ENCODE measurements around the gene UNC45A.
"Not testable (repeated sequence)": the region's sequence is repeated elsewhere in the genome, so short reads cannot be mapped to it uniquely, and the experiment has no call there.

UNC45A gene

GRCh38 chr15:90913398-90913944 lies 21.6 kb upstream of the UNC45A start:
- no peak overlapping the region for H3K9ac ChIP-seq (ENCODE audit: low read length)
- no peaks in the 10 kb centered on the region for H3K9me3 ChIP-seq (ENCODE audit: control insufficient read depth, insufficient read depth, low read depth, low read length)
- peaks cover 69% of the 10 kb centered on the region for H3K36me3 ChIP-seq (ENCODE audit: control insufficient read depth, insufficient read depth, low read length)
- no peak overlapping the region for H3K4me3 ChIP-seq (ENCODE audit: low read depth, low read length)
- peaks cover 9% of the 10 kb centered on the region; the same call in 1 of the 2 replicates for H3K4me1 ChIP-seq (ENCODE audit: control insufficient read depth, insufficient read depth, low read length)
- H3K27ac ChIP-seq (ENCODE audit: low read depth, low read length), result no peak overlapping the region
- no peaks in the 10 kb centered on the region for H3K27me3 ChIP-seq (ENCODE audit: control insufficient read depth, insufficient read depth, low read length)

GRCh38 chr15:90914305-90915080 lies 20.6 kb upstream of the UNC45A start:
- Histone ChIP-seq H3K27ac (ENCODE audit: low read depth, low read length) (no peak overlapping the region), H3K27me3 (ENCODE audit: control insufficient read depth, insufficient read depth, low read length) (no peaks in the 10 kb centered on the region), H3K9me3 (ENCODE audit: control insufficient read depth, insufficient read depth, low read depth, low read length) (no peaks in the 10 kb centered on the region), H3K4me3 (ENCODE audit: low read depth, low read length) (no peak overlapping the region), H3K36me3 (ENCODE audit: control insufficient read depth, insufficient read depth, low read length) (peaks cover 72% of the 10 kb centered on the region), H3K4me1 (ENCODE audit: control insufficient read depth, insufficient read depth, low read length) (peaks cover 9% of the 10 kb centered on the region; the same call in 1 of the 2 replicates), H3K9ac (ENCODE audit: low read length) (no peak overlapping the region)

GRCh38 chr15:90915216-90915807 lies 19.8 kb upstream of the UNC45A start:
- no peak overlapping the region for H3K9ac ChIP-seq (ENCODE audit: low read length)
- H3K27me3 ChIP-seq (ENCODE audit: control insufficient read depth, insufficient read depth, low read length), result no peaks in the 10 kb centered on the region
- no peak overlapping the region for H3K4me3 ChIP-seq (ENCODE audit: low read depth, low read length)
- no peak overlapping the region for H3K27ac ChIP-seq (ENCODE audit: low read depth, low read length)
- peaks cover 76% of the 10 kb centered on the region for H3K36me3 ChIP-seq (ENCODE audit: control insufficient read depth, insufficient read depth, low read length)
- peaks cover 9% of the 10 kb centered on the region; the same call in 1 of the 2 replicates for H3K4me1 ChIP-seq (ENCODE audit: control insufficient read depth, insufficient read depth, low read length)
- no peaks in the 10 kb centered on the region for H3K9me3 ChIP-seq (ENCODE audit: control insufficient read depth, insufficient read depth, low read depth, low read length)

DNA sequence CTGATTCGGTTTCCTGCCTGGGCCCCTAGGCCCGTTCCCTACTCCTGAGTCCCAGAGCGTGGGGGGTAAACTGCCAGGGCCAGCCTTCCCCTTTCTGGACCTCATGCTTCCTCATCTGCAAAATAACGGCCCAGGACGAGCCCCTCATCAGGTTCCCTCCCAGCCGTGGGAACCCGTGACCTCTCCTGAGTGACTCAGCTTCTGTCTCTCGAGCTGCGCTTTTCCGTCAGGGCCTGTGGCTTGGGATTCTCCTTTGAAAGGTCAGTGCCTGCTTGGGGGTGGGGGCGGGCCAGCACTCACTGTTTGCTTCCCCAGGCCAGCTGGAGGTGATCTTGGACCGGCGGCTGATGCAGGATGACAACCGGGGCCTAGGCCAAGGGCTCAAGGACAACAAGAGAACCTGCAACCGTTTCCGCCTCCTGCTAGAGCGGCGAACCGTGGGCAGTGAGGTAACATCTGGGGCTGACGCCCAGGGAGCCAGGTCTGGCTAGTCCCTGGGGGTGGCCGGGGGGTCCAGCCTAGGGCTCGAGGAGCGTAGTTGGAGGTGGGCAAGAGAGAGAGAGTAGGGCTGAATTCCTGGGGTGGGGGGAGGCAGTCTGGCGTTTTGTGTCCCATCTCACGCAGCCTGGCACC lies 19.2 kb upstream of the UNC45A start:
- Histone ChIP-seq H3K27me3 (ENCODE audit: control insufficient read depth, insufficient read depth, low read length) (no peaks in the 10 kb centered on the region), H3K4me1 (ENCODE audit: control insufficient read depth, insufficient read depth, low read length) (peaks cover 9% of the 10 kb centered on the region; the same call in 1 of the 2 replicates), H3K27ac (ENCODE audit: low read depth, low read length) (no peak overlapping the region; the same call in 1 of the 2 replicates), H3K36me3 (ENCODE audit: control insufficient read depth, insufficient read depth, low read length) (peaks cover 74% of the 10 kb centered on the region), H3K4me3 (ENCODE audit: low read depth, low read length) (no peak overlapping the region), H3K9me3 (ENCODE audit: control insufficient read depth, insufficient read depth, low read depth, low read length) (no peaks in the 10 kb centered on the region), H3K9ac (ENCODE audit: low read length) (no peak overlapping the region)

GRCh38 chr15:90916461-90916860 lies 18.6 kb upstream of the UNC45A start:
- Histone ChIP-seq H3K9me3 (ENCODE audit: control insufficient read depth, insufficient read depth, low read depth, low read length) (no peaks in the 10 kb centered on the region), H3K4me3 (ENCODE audit: low read depth, low read length) (no peak overlapping the region), H3K27me3 (ENCODE audit: control insufficient read depth, insufficient read depth, low read length) (no peaks in the 10 kb centered on the region), H3K4me1 (ENCODE audit: control insufficient read depth, insufficient read depth, low read length) (peaks cover 9% of the 10 kb centered on the region; the same call in 1 of the 2 replicates), H3K9ac (ENCODE audit: low read length) (no peak overlapping the region), H3K27ac (ENCODE audit: low read depth, low read length) (no peak overlapping the region), H3K36me3 (ENCODE audit: control insufficient read depth, insufficient read depth, low read length) (peaks cover 69% of the 10 kb centered on the region)

DNA sequence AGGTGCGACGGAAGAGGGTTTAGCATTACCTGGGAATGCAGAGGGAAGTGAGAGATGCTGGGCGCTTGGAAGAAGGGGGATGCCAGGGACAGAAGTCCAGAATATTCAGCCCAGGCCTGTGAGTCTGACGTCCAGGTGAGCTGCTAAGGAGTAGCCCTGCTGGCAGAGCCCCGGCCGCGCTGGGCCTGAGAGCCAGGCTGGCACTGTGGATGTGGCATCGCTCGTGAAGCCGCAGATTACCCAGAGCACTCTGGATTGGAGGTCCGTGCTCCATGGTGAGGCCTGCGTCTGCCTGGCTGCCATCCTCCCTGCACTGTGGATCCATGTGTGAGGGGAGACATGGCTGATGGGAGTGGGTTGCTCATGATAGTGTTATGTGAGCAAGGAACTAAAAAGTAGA lies 17.5 kb upstream of the UNC45A start:
- H3K27me3 ChIP-seq (ENCODE audit: control insufficient read depth, insufficient read depth, low read length), result no peaks in the 10 kb centered on the region
- no peak overlapping the region for H3K9ac ChIP-seq (ENCODE audit: low read length)
- H3K36me3 ChIP-seq (ENCODE audit: control insufficient read depth, insufficient read depth, low read length), result peaks cover 58% of the 10 kb centered on the region
- H3K9me3 ChIP-seq (ENCODE audit: control insufficient read depth, insufficient read depth, low read depth, low read length), result no peaks in the 10 kb centered on the region
- no peak overlapping the region for H3K27ac ChIP-seq (ENCODE audit: low read depth, low read length)
- H3K4me1 ChIP-seq (ENCODE audit: control insufficient read depth, insufficient read depth, low read length), result peaks cover 9% of the 10 kb centered on the region; the same call in 1 of the 2 replicates
- H3K4me3 ChIP-seq (ENCODE audit: low read depth, low read length), result no peak overlapping the region

DNA sequence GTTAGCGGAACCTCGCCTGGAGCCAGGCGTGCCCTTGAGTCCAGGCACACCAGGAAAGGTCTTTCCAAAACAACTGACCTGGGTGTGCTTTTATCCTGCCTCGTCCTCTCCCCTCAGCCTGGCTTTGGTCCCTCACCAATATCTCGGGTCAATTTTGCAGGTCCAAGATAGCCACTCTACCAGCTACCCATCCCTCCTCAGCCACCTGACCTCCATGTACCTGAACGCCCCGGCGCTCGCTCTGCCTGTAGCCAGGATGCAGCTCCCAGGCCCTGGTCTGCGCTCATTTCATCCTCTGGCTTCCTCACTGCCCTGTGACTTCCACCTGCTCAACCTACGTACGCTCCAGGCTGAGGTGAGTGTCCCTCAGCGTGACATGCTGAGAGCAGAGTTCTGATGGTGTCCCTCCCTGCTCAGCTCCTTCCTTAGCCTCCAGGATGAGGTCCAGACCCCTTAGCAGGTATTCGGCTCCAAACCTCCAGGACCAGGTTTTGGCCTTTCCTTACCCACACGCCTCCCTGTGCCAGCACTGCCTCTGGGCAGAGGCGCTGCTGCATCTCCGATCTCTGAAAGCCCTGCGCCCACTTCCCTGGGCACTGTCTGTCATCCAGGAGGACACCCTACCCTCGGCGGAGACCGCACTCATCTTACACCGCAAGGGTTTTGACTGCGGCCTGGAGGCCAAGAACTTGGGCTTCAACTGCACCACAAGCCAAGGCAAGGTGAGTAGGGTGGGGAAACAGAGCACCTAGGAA lies 16.9 kb upstream of the UNC45A start:
- Histone ChIP-seq H3K9ac (ENCODE audit: low read length) (no peak overlapping the region), H3K27me3 (ENCODE audit: control insufficient read depth, insufficient read depth, low read length) (no peaks in the 10 kb centered on the region), H3K9me3 (ENCODE audit: control insufficient read depth, insufficient read depth, low read depth, low read length) (no peaks in the 10 kb centered on the region), H3K36me3 (ENCODE audit: control insufficient read depth, insufficient read depth, low read length) (peaks cover 51% of the 10 kb centered on the region), H3K4me3 (ENCODE audit: low read depth, low read length) (no peak overlapping the region), H3K4me1 (ENCODE audit: control insufficient read depth, insufficient read depth, low read length) (peaks cover 9% of the 10 kb centered on the region; the same call in 1 of the 2 replicates), H3K27ac (ENCODE audit: low read depth, low read length) (no peak overlapping the region)

- no peaks in the 10 kb centered on the region for H3K27me3 ChIP-seq (ENCODE audit: control insufficient read depth, insufficient read depth, low read length)
- H3K4me3 ChIP-seq (ENCODE audit: low read depth, low read length), result no peak overlapping the region
- peaks cover 9% of the 10 kb centered on the region; the same call in 1 of the 2 replicates for H3K4me1 ChIP-seq (ENCODE audit: control insufficient read depth, insufficient read depth, low read length)
- peaks cover 45% of the 10 kb centered on the region for H3K36me3 ChIP-seq (ENCODE audit: control insufficient read depth, insufficient read depth, low read length)
- no peak overlapping the region for H3K9ac ChIP-seq (ENCODE audit: low read length)
- H3K9me3 ChIP-seq (ENCODE audit: control insufficient read depth, insufficient read depth, low read depth, low read length), result no peaks in the 10 kb centered on the region
- H3K27ac ChIP-seq (ENCODE audit: low read depth, low read length), result no peak overlapping the region
Measured at GRCh38 chr15:90918835-90919234, 16.2 kb upstream of the UNC45A start.

- H3K9me3 ChIP-seq (ENCODE audit: control insufficient read depth, insufficient read depth, low read depth, low read length), result no peaks in the 10 kb centered on the region
- no peaks in the 10 kb centered on the region for H3K27me3 ChIP-seq (ENCODE audit: control insufficient read depth, insufficient read depth, low read length)
- H3K4me3 ChIP-seq (ENCODE audit: low read depth, low read length), result no peak overlapping the region
- H3K9ac ChIP-seq (ENCODE audit: low read length), result no peak overlapping the region
- H3K27ac ChIP-seq (ENCODE audit: low read depth, low read length), result no peak overlapping the region
- H3K36me3 ChIP-seq (ENCODE audit: control insufficient read depth, insufficient read depth, low read length), result peaks cover 32% of the 10 kb centered on the region
- H3K4me1 ChIP-seq (ENCODE audit: control insufficient read depth, insufficient read depth, low read length), result no peaks in the 10 kb centered on the region
Measured at GRCh38 chr15:90921887-90922286, 13.2 kb upstream of the UNC45A start.

DNA sequence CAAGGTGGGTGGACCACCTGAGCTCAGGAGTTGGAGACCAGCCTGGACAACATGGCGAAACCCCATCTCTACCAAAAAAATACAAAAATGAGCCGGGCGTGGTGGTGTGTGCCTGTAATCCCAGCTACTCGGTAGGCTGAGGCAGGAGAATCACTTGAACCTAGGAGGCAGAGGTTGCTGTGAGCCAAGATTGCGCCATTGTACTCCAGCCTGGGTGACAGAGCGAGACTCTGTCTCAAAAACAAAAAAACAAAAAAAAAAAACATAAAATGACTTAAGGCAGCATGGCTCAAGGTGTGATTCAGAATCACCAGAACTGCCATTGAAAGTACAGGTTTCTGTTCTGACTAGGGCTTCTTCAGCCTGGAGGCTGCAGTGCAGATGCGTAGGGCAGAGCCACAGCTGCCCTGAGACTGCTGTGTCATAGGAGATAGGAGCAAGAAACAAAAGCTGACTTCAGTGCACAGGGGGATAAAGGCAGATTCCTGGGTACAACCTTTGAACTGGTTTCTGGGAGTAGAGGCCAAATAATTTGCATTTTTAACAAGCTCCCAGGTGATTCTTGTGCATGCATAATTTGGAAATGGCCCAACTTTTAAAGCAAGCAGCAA lies 12.3 kb upstream of the UNC45A start:
- H3K27ac ChIP-seq (ENCODE audit: low read depth, low read length); H3K9me3 ChIP-seq (ENCODE audit: control insufficient read depth, insufficient read depth, low read depth, low read length); H3K9ac ChIP-seq (ENCODE audit: low read length); H3K4me3 ChIP-seq (ENCODE audit: low read depth, low read length); H3K4me1 ChIP-seq (ENCODE audit: control insufficient read depth, insufficient read depth, low read length); H3K27me3 ChIP-seq (ENCODE audit: control insufficient read depth, insufficient read depth, low read length): not testable (repeated sequence)
- H3K36me3 ChIP-seq (ENCODE audit: control insufficient read depth, insufficient read depth, low read length), result peaks cover 25% of the 10 kb centered on the region

Data from HUES6 (cell line).